T-helper 1 cell treated with Interleukin-12 subunit alpha and Interleukin-12 subunit beta and Interleukin-4 antibody, amounts not matched to agents 30 μg/mL and 1 μg/mL, for 36 hours (primary cell): ENCODE results near the gene SLFNL1.

Experiments used
- H3K27ac Mint-ChIP-seq: one replicate; pipeline ENCODE4 v1.8.0; 2021; ENCODE audit warnings: mild to moderate bottlenecking, mixed read lengths
- H3K27me3 Mint-ChIP-seq: one replicate; pipeline ENCODE4 v1.8.0; 2021; ENCODE audit warnings: low read depth, mixed read lengths
- H3K36me3 Mint-ChIP-seq: one replicate; pipeline ENCODE4 v1.8.0; 2021; ENCODE audit warnings: low read depth, mixed read lengths
- H3K4me1 Mint-ChIP-seq: one replicate; pipeline ENCODE4 v1.8.0; 2021; ENCODE audit warnings: low read depth, mixed read lengths
- H3K4me3 Mint-ChIP-seq: one replicate; pipeline ENCODE4 v1.8.0; 2021; ENCODE audit warnings: mild to moderate bottlenecking, moderate library complexity, mixed read lengths
- H3K9me3 Mint-ChIP-seq: one replicate; pipeline ENCODE4 v1.8.0; 2021; ENCODE audit warnings: mixed read lengths

SLFNL1 gene

DNA sequence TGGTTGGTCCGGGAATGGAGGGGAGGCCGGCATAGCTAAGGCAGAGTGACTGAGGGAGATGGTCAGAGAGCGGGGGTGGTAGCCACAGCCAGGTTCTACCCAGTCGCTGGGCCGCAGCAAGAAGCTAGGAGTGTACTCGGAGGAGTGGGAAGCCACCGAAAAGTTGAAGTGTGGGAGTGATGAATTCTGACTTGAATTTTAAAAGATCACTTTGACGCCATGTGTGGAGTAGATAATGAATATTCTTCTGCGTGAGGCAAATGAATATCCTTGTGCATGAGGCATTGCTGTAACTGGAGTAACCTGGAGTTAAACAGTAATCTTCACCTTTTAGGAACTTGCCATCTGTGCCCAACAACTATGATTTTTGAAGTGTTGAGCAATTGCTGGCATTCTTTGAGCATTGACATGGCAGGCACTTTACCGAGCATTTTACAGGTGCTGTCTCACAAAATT, 35.2 kb downstream of the SLFNL1 start:
- Mint-ChIP-seq H3K4me3 (no peak overlapping the region), H3K27ac (peak overlapping the region; percentile 12), H3K27me3 (no peaks in the 10 kb centered on the region), H3K9me3 (no peaks in the 10 kb centered on the region), H3K4me1 (peaks cover 23% of the 10 kb centered on the region), H3K36me3 (peaks cover 51% of the 10 kb centered on the region)

DNA sequence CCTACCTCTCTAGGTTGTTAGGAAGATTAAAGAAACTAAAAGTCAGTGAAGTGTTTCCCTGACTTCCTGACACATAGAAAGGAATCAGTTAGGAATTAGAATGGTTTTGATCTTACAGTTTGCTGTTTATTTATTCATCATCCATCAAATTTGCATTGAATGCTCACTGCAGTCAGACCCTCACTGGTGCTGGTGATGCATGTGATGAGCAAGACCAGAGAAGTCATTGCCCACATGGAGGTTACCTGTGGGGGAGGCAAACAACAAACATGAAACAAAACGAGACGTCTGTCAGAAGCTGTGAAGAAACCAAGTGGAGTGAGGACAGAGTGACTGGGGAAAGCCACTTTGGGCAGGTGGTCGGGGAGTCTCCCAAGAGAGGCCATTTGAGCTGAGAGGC, 35.6 kb downstream of the SLFNL1 start:
- Mint-ChIP-seq H3K9me3 (no peaks in the 10 kb centered on the region), H3K27ac (peak overlapping the region; percentile 12), H3K27me3 (no peaks in the 10 kb centered on the region), H3K4me3 (no peak overlapping the region), H3K4me1 (peaks cover 28% of the 10 kb centered on the region), H3K36me3 (peaks cover 49% of the 10 kb centered on the region)

DNA sequence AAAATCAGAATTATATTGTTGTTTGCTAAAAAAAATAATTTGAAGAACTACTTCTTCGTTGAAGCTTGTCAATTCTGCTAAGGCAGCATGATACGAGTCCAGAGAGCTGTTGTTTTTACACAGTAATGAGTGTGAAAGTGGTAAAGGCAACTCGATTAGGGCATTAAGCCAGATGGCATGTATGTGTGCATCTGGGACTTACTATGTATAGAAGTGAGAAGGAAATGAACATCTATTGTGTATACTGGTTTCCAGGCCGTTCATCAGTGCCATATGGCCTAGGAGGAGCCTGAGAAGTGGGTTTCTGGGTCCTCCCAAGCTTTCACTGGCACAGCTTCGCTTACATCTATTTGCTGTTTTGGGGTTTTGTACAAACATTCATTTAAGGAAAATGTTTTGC, 36.4 kb downstream of the SLFNL1 start:
- no peaks in the 10 kb centered on the region for H3K27me3 Mint-ChIP-seq
- H3K4me3 Mint-ChIP-seq: no peak overlapping the region
- H3K36me3 Mint-ChIP-seq: peaks cover 48% of the 10 kb centered on the region
- peaks cover 32% of the 10 kb centered on the region for H3K4me1 Mint-ChIP-seq
- no peak overlapping the region for H3K27ac Mint-ChIP-seq
- no peaks in the 10 kb centered on the region for H3K9me3 Mint-ChIP-seq

DNA sequence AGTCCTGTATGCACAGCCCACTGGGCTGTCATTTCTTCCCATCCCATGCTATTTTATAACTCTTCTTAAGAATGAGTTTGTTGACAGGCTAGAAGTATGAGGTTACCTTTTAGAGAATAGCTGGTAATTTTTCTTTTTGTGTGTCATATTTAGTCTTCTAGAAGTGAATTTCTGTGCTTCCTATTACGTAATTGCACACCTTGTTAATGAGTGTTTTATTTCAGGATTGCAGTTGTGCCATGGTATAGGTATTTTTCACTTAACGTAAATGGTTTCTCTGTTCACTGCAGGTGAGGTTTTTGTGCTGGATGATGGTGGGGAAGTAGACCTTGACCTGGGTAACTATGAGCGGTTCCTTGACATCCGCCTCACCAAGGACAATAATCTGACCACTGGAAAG, 37.0 kb downstream of the SLFNL1 start:
- Mint-ChIP-seq H3K4me1 (peaks cover 32% of the 10 kb centered on the region), H3K9me3 (no peaks in the 10 kb centered on the region), H3K27ac (no peak overlapping the region), H3K27me3 (no peaks in the 10 kb centered on the region), H3K36me3 (peaks cover 46% of the 10 kb centered on the region), H3K4me3 (no peak overlapping the region)

DNA sequence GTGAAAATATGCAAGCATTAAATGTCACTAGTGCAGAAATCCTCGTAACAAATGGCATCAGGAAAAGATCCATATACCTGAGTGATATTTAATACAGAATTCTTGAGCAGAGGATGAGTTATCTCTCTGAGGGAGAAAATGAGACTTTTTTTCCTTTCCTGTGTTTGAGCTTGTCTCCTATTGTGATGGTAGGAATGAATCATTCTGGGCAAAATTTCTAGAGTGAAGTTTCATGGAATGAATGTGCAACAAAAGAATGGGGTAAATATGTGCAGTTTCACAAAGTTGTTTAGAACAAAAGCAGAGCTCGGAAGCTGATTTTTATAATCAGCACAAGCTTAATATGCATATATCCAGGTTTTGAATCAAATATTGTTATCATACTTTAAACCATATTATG, 37.5 kb downstream of the SLFNL1 start:
- Mint-ChIP-seq H3K27me3 (no peaks in the 10 kb centered on the region), H3K9me3 (no peaks in the 10 kb centered on the region), H3K4me1 (peaks cover 32% of the 10 kb centered on the region), H3K27ac (peak overlapping the region; percentile 67), H3K4me3 (no peak overlapping the region), H3K36me3 (peaks cover 42% of the 10 kb centered on the region)

DNA sequence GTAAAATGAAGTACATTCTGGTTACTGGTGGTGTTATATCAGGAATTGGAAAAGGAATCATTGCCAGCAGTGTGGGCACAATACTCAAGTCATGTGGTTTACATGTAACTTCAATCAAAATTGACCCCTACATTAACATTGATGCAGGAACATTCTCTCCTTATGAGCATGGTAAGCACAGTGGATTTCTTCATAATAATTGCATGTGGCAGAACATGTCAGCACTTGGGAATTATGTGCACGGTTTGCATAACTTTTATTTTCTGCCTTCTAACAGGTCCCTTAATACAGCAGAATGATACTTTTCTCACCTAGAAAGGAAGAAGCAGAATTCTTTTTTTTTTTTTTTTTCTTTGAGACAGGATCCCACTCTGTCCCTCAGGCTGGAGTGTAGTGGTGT, 38.2 kb downstream of the SLFNL1 start:
- Mint-ChIP-seq H3K4me1 (peaks cover 34% of the 10 kb centered on the region), H3K27ac (no peak overlapping the region), H3K4me3 (no peak overlapping the region), H3K36me3 (peaks cover 34% of the 10 kb centered on the region), H3K27me3 (no peaks in the 10 kb centered on the region), H3K9me3 (no peaks in the 10 kb centered on the region)

DNA sequence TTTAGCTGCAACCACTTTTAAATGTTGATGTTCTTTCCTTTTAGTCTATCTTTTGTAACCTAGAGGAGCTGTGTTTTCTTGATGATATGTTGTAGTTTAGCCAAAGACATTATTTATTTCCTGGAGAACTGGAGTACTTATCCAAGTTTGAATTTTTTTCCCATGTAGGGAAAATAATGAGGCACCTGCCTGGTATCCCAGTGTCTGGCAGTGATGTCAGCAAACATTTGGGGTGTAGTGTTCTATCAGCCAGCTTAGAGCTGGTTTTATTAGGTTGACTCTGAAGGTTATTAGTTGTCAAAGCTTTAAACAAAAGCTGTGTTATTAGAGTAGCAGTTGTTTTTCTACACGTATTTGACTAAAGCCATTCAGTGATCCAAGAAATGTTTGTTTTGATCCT, 38.8 kb downstream of the SLFNL1 start:
- H3K27ac Mint-ChIP-seq: no peak overlapping the region
- H3K4me1 Mint-ChIP-seq: peaks cover 34% of the 10 kb centered on the region
- H3K9me3 Mint-ChIP-seq: no peaks in the 10 kb centered on the region
- peaks cover 33% of the 10 kb centered on the region for H3K36me3 Mint-ChIP-seq
- no peaks in the 10 kb centered on the region for H3K27me3 Mint-ChIP-seq
- H3K4me3 Mint-ChIP-seq: no peak overlapping the region

DNA sequence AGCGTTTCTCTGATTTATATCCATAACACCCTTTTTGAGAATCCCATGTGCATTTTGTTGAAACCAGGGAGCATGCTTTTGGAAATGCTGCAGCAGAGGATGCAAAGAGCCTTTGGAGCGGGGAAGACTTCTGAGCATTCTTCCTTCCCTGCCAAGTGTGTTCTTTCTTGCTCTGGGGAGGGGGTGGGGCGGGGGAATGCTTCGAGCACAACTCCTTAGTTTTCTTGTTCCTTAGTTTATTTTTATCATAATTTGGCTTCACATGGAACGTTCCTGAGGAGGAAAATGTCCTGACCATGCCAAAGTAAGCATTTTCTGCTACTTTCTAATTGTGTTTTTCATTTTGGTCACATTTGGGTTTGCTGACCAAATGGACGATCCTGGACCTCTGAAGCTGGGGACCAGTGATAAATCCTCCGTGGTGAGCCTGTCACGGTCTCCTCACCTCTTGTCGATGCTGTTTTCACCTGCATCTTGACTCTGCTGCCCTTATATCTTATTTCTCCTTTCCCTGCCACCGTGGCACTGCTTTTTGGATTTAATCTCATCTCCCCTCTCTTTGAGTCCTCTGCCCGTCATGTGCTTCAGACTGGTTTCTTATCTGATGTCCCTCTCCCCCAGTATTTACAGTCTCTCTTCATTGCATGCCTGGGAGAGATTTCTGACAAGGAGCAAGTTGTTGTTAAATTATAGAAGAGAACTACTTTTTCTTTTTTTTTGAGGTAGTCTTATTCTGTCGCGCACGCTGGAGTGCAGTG, 39.7 kb downstream of the SLFNL1 start:
- peaks cover 37% of the 10 kb centered on the region for H3K4me1 Mint-ChIP-seq
- H3K36me3 Mint-ChIP-seq: peaks cover 27% of the 10 kb centered on the region
- no peaks in the 10 kb centered on the region for H3K27me3 Mint-ChIP-seq
- no peaks in the 10 kb centered on the region for H3K9me3 Mint-ChIP-seq
- H3K4me3 Mint-ChIP-seq: peak overlapping the region; percentile 69
- H3K27ac Mint-ChIP-seq: peak overlapping the region; percentile 61

DNA sequence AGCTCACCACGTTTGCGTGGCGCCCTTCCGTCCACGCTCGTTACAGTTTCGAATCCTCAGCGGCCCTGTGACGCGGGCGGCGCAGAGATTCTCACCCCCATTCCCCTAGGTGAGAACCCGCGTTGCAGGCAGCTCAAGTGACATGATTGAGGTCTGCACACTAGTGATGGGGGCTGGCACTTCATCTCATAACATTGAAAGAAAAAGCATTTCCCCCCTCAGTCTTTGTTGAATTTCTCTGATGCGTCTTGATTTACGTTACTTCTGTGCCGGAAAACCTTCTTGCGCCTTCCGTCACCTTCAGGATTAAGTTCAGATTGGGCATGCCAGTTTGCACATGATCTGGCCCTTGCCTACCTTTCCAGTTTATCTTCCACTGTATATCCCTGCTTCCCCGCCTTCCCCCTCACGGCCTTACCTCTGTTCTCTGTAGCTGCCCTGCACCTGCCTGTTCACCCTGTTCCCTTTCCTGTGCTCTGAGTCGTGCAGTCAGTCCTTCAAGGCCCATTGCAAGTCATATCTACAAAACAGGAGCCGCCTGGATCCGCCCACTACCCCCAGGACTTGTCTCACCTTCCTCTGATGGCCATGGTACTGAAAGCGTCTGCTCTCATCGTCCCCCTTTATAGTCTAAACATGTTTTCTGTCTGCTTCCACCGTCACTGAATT, 40.9 kb downstream of the SLFNL1 start:
- peaks cover 37% of the 10 kb centered on the region for H3K4me1 Mint-ChIP-seq
- H3K4me3 Mint-ChIP-seq: peak overlapping the region; percentile 94
- no peaks in the 10 kb centered on the region for H3K27me3 Mint-ChIP-seq
- peak overlapping the region; percentile 91 for H3K27ac Mint-ChIP-seq
- H3K36me3 Mint-ChIP-seq: peaks cover 22% of the 10 kb centered on the region
- H3K9me3 Mint-ChIP-seq: no peaks in the 10 kb centered on the region

DNA sequence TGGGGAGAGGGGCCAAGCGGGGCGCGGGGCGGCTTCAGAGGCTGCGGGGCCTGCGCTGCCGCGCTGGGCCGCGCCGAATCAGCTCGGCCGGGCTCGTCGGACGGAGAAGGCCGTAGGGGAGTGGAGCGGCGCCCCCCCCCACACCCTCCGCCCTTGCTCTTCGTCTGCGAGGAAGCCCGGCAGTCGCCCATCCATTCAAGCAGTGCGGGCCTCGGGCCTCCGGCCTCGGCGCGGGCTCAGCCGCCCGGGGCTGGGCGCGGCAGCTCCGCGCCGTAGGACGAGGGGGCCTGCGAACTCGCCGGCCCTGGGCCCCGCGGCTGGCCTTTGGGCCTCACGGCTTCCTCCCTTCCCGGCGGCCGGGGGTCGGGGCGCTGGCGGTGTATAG, 41.5 kb downstream of the SLFNL1 start:
- H3K4me1 Mint-ChIP-seq: peaks cover 37% of the 10 kb centered on the region
- peak overlapping the region; percentile 94 for H3K4me3 Mint-ChIP-seq
- H3K9me3 Mint-ChIP-seq: no peaks in the 10 kb centered on the region
- peaks cover 21% of the 10 kb centered on the region for H3K36me3 Mint-ChIP-seq
- H3K27ac Mint-ChIP-seq: peak overlapping the region; percentile 91
- H3K27me3 Mint-ChIP-seq: no peaks in the 10 kb centered on the region

DNA sequence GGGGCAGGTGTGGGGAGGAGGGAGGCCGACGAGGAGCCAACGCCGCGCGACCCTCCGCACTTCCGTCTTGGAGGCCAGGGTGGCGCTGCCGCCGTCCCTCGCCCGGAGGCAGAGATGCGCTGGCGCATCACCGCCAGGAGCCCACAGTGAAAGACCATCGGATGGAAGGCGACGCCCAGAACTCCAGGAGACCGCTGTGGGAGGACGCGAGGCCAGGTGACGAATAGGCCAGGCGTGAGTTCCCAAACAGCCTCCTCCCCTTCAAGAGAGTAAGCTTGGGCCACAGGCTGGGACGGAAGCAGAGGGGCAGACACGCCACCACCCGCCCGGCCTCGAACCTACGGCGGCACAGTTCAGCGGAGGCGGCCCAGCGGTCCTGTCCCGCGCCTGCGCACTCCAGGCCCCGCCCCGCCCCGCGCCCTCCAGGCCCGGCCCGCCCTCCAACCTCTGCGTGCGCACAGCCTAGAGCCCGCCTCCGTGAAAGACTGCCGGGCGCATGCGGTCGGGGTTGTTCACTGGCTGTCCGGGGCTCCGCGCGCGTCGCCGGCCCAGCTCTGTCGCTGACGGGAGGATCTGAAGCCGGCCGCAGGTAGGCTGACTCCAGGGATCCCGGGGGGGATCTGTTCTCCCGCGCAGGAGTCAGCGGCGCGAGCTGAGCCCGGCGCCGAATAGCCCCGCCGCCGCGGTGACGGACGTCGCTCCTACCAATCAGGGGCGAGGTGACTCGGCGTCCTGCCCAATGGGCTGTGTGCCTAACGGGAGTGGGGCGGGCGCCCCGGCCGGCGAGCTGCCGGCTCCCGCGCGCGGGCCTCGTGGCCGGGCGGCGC, 42.1 kb downstream of the SLFNL1 start, which contains the start of gene CTPS1:
TSS of gene CTPS1 (plus strand) at position 456 of the 827 bp plus-strand sequence. CDS start 3,595 bp downstream, outside the sequence.
- H3K4me1 Mint-ChIP-seq: peaks cover 34% of the 10 kb centered on the region

DNA sequence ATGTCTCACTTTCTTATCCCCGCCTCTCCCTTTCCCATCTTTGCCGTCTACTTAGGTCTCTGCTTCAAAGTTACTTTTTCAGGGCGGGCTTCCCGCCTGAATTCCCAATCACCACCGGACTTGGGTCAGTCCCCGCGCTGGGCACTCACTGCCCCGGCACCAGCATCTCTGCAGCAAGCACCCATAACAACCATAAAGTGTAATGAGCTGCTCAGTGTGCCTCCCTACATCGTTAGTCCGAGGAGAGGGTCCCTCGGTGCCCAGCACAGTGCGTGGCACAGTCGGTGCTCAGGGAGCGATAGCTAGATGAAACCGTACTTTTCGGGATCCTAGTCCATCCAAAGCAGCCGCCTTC, 42.7 kb downstream of the SLFNL1 start:
- Mint-ChIP-seq H3K27me3 (no peaks in the 10 kb centered on the region), H3K9me3 (no peaks in the 10 kb centered on the region), H3K4me1 (peaks cover 34% of the 10 kb centered on the region), H3K36me3 (peaks cover 12% of the 10 kb centered on the region), H3K27ac (peak overlapping the region; percentile 94), H3K4me3 (peak overlapping the region; percentile 86)

More for the DNA sequence above, 42.1 kb downstream of the SLFNL1 start, which contains the start of gene CTPS1:
- peak within 1 kb of the TSS; percentile 94 for H3K4me3 Mint-ChIP-seq
- H3K9me3 Mint-ChIP-seq: no peaks in the 10 kb centered on the region
- H3K27ac Mint-ChIP-seq: peak within 1 kb of the TSS; percentile 94
- H3K36me3 Mint-ChIP-seq: peaks cover 18% of the 10 kb centered on the region
- no peaks in the 10 kb centered on the region for H3K27me3 Mint-ChIP-seq

DNA sequence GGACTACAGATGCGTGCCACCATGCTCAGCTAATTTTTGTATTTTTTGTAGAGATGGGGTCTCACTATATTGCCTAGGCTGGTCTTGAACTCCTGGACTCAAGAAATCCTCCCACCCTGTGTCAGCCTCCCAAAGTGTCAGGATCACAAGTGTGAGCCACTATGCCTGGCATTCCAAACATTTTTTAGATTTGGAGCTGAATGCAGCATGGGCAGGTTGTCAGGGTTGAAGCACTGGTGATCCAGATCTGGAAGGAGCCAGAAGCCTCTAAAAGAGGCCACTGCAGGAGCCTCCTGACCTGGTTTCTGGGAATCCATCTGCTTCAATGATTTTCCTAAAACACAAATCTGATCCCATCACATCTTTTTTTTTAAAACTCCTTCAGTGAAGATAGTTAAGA, 43.8 kb downstream of the SLFNL1 start:
- peaks cover 29% of the 10 kb centered on the region for H3K4me1 Mint-ChIP-seq
- no peak overlapping the region for H3K4me3 Mint-ChIP-seq
- H3K9me3 Mint-ChIP-seq: no peaks in the 10 kb centered on the region
- peaks cover 8% of the 10 kb centered on the region for H3K36me3 Mint-ChIP-seq
- H3K27me3 Mint-ChIP-seq: no peaks in the 10 kb centered on the region
- no peak overlapping the region for H3K27ac Mint-ChIP-seq

DNA sequence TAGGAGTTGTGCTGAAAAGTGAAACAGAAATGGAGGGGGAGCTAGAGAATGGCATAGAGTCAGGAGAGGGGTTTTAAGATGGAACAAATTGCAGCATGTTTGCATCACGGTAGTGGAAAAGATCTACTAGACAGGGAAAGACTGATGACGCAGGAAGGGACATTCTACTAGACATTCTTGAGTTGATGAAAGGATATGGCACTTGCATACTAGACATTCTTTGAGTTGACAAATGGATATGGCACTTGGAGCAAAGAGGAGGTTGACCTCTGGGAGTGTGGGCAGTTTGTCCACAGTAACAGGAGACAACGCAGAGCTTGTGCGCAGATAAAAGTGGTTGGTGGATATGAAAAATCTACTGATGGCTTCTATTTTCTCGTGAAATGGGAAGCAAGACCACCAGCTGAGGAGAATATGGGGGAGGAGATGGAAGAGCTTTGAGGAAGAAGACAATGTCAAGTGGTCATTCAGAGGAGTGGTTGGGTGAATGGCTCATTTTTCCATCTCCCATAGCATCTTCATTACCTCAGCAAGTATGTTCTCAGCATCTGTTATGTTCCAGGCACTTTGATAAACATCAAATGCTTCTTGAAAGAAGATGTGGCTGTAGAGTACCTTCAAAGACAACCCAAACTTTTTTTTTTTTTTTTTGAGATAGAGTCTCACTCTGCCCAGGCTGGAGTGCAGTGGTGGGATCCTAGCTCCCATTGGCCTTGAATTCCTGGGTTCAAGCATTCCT, 44.4 kb downstream of the SLFNL1 start:
- H3K27me3 Mint-ChIP-seq: no peaks in the 10 kb centered on the region
- peaks cover 7% of the 10 kb centered on the region for H3K36me3 Mint-ChIP-seq
- H3K27ac Mint-ChIP-seq: peak overlapping the region; percentile 46
- peaks cover 28% of the 10 kb centered on the region for H3K4me1 Mint-ChIP-seq
- H3K4me3 Mint-ChIP-seq: no peak overlapping the region
- H3K9me3 Mint-ChIP-seq: no peaks in the 10 kb centered on the region
